Activated T-helper 1 cell treated with anti-CD3 and anti-CD28 coated beads, Interleukin-12 subunit alpha, Interleukin-12 subunit beta, Interleukin-2, Interleukin-4 antibody, amounts not matched to agents 30 ng/mL and 10 ng/mL and 1 ng/mL, durations not matched to agents 14 hours and 24 hours and 36 hours (primary cell): ENCODE measurements around the gene GALNT10. TPM values are rescaled to one million over a fixed set of nuclear protein-coding genes. Genes with fewer than 3 reads are reported as not detected.
"Not testable (repeated sequence)": the region's sequence is repeated elsewhere in the genome, so short reads cannot be mapped to it uniquely, and the experiment has no call there.

Experiments used
- DNase-seq: peaks from one replicate; pipeline ENCODE4 v3.0.0; 2021; ENCODE audit warnings: low spot score
- H3K27ac Mint-ChIP-seq: one replicate; pipeline ENCODE4 v1.8.0; 2021; ENCODE audit warnings: mild to moderate bottlenecking, mixed read lengths
- H3K27me3 Mint-ChIP-seq: one replicate; pipeline ENCODE4 v1.8.0; 2022; ENCODE audit warnings: mild to moderate bottlenecking, moderate library complexity, mixed read lengths; ENCODE audit not compliant: insufficient read depth
- H3K36me3 Mint-ChIP-seq: one replicate; pipeline ENCODE4 v1.8.0; 2021; ENCODE audit warnings: low read depth, mixed read lengths
- H3K4me1 Mint-ChIP-seq: one replicate; pipeline ENCODE4 v1.8.0; 2021; ENCODE audit warnings: low read depth, mixed read lengths
- H3K4me3 Mint-ChIP-seq: one replicate; pipeline ENCODE4 v1.8.0; 2021; ENCODE audit warnings: mild to moderate bottlenecking, moderate library complexity, mixed read lengths
- H3K9me3 Mint-ChIP-seq: one replicate; pipeline ENCODE4 v1.8.0; 2021; ENCODE audit warnings: mixed read lengths
- intact Hi-C: fragments of 100-400 bp; cut with micrococcal nuclease; formaldehyde crosslinking; loops from one replicate; pipeline ENCODE4 v1.15.1; 2024
- total RNA-seq: library from RNA; stranded (reverse); gene quantifications from 2 replicates; pipeline ENCODE4 v1.2.3, GENCODE V29; 2022

GALNT10 gene
- 51.1 and 55.6 TPM in 2 replicates for total RNA-seq

- Mint-ChIP-seq H3K27ac (peak within 1 kb of the TSS; percentile 92), H3K36me3 (peaks cover 25% of the 10 kb centered on the region), H3K4me3 (peak within 1 kb of the TSS; percentile 95), H3K4me1 (peaks cover 61% of the 10 kb centered on the region), H3K9me3 (no peaks in the 10 kb centered on the region), H3K27me3 (no peaks in the 10 kb centered on the region)
- DNase-seq: peak; percentile 62
- intact Hi-C loops: loop anchor here (1.0 to 10.0 kb wide), 8 partner anchors 8 to 754 kb away; partner anchors contain the start of genes LARP1, MRPL22 and SAP30L
These were observed at the start of gene GALNT10 for GRCh38 chr5:154190595-154191304. TSS of gene GALNT10 (plus strand) at chr5:154190733. CDS start at chr5:154190867, 134 bp downstream.

GRCh38 chr5:154141745-154142221 is 48.8 kb upstream of the GALNT10 start:
- DNase-seq: no peak
- Mint-ChIP-seq H3K27me3 (peaks cover 11% of the 10 kb centered on the region), H3K4me3 (no peak overlapping the region), H3K4me1 (no peaks in the 10 kb centered on the region), H3K36me3 (no peaks in the 10 kb centered on the region), H3K27ac (no peak overlapping the region), H3K9me3 (no peaks in the 10 kb centered on the region)
- intact Hi-C loops: no loop called here

- no peaks in the 10 kb centered on the region for H3K36me3 Mint-ChIP-seq
- intact Hi-C loops: no loop called here
- H3K27ac Mint-ChIP-seq: no peak overlapping the region
- no peak overlapping the region for H3K4me3 Mint-ChIP-seq
- no peak for DNase-seq
- H3K4me1 Mint-ChIP-seq: no peaks in the 10 kb centered on the region
- no peaks in the 10 kb centered on the region for H3K9me3 Mint-ChIP-seq
- H3K27me3 Mint-ChIP-seq: peaks cover 16% of the 10 kb centered on the region
These were observed 47.3 kb upstream of the GALNT10 start for GRCh38 chr5:154143211-154143641.

- Mint-ChIP-seq H3K27me3 (peaks cover 18% of the 10 kb centered on the region), H3K4me3 (no peak overlapping the region), H3K27ac (no peak overlapping the region), H3K9me3 (no peaks in the 10 kb centered on the region), H3K36me3 (no peaks in the 10 kb centered on the region), H3K4me1 (no peaks in the 10 kb centered on the region)
- no peak for DNase-seq
- intact Hi-C loops: no loop called here
These were observed 45.3 kb upstream of the GALNT10 start for GRCh38 chr5:154145268-154145667.

- H3K4me1 Mint-ChIP-seq: no peaks in the 10 kb centered on the region
- no peak for DNase-seq
These were observed 44.1 kb upstream of the GALNT10 start for GRCh38 chr5:154146409-154146808.

GRCh38 chr5:154147666-154148065 is 42.9 kb upstream of the GALNT10 start:
- no peak for DNase-seq
- H3K27ac Mint-ChIP-seq: no peak overlapping the region
- H3K4me3 Mint-ChIP-seq: no peak overlapping the region
- no peaks in the 10 kb centered on the region for H3K9me3 Mint-ChIP-seq
- H3K36me3 Mint-ChIP-seq: no peaks in the 10 kb centered on the region
- peaks cover 18% of the 10 kb centered on the region for H3K27me3 Mint-ChIP-seq
- H3K4me1 Mint-ChIP-seq: no peaks in the 10 kb centered on the region
- intact Hi-C loops: no loop called here

More at GRCh38 chr5:154146409-154146808, 44.1 kb upstream of the GALNT10 start:
- intact Hi-C loops: no loop called here
- H3K9me3 Mint-ChIP-seq: no peaks in the 10 kb centered on the region
- H3K27me3 Mint-ChIP-seq: peaks cover 17% of the 10 kb centered on the region
- H3K36me3 Mint-ChIP-seq: no peaks in the 10 kb centered on the region
- no peak overlapping the region for H3K4me3 Mint-ChIP-seq
- H3K27ac Mint-ChIP-seq: no peak overlapping the region

- H3K4me3 Mint-ChIP-seq, H3K4me1 Mint-ChIP-seq, intact Hi-C loops, H3K27ac Mint-ChIP-seq, H3K9me3 Mint-ChIP-seq, H3K36me3 Mint-ChIP-seq, DNase-seq: not testable (repeated sequence)
- H3K27me3 Mint-ChIP-seq: peaks cover 29% of the 10 kb centered on the region
These were observed 40.1 kb upstream of the GALNT10 start for GRCh38 chr5:154150471-154150870.

- H3K4me1 Mint-ChIP-seq: no peaks in the 10 kb centered on the region
- no peak overlapping the region for H3K4me3 Mint-ChIP-seq
These were observed 32.8 kb upstream of the GALNT10 start for GRCh38 chr5:154157483-154158378.

GRCh38 chr5:154158379-154158737 is 32.2 kb upstream of the GALNT10 start:
- Mint-ChIP-seq H3K9me3 (no peaks in the 10 kb centered on the region), H3K4me3 (no peak overlapping the region), H3K27me3 (peaks cover 58% of the 10 kb centered on the region), H3K36me3 (no peaks in the 10 kb centered on the region), H3K4me1 (no peaks in the 10 kb centered on the region), H3K27ac (no peak overlapping the region)
- DNase-seq: no peak
- intact Hi-C loops: no loop called here

More at GRCh38 chr5:154157483-154158378, 32.8 kb upstream of the GALNT10 start:
- no peak for DNase-seq
- peaks cover 54% of the 10 kb centered on the region for H3K27me3 Mint-ChIP-seq
- H3K36me3 Mint-ChIP-seq: no peaks in the 10 kb centered on the region
- intact Hi-C loops: no loop called here
- no peak overlapping the region for H3K27ac Mint-ChIP-seq
- no peaks in the 10 kb centered on the region for H3K9me3 Mint-ChIP-seq

GRCh38 chr5:154159343-154159742 is 31.2 kb upstream of the GALNT10 start:
- no peaks in the 10 kb centered on the region for H3K36me3 Mint-ChIP-seq
- no peak for DNase-seq
- H3K4me1 Mint-ChIP-seq: no peaks in the 10 kb centered on the region
- no peak overlapping the region for H3K27ac Mint-ChIP-seq
- no peak overlapping the region for H3K4me3 Mint-ChIP-seq
- intact Hi-C loops: no loop called here
- no peaks in the 10 kb centered on the region for H3K9me3 Mint-ChIP-seq
- H3K27me3 Mint-ChIP-seq: peaks cover 63% of the 10 kb centered on the region

- DNase-seq: no peak
- no peaks in the 10 kb centered on the region for H3K9me3 Mint-ChIP-seq
- H3K4me1 Mint-ChIP-seq: no peaks in the 10 kb centered on the region
- H3K4me3 Mint-ChIP-seq: no peak overlapping the region
- H3K36me3 Mint-ChIP-seq: no peaks in the 10 kb centered on the region
- H3K27me3 Mint-ChIP-seq: peaks cover 56% of the 10 kb centered on the region
- no peak overlapping the region for H3K27ac Mint-ChIP-seq
- intact Hi-C loops: no loop called here
These were observed 27.9 kb upstream of the GALNT10 start for GRCh38 chr5:154162539-154163151.

GRCh38 chr5:154163327-154164248 is 26.9 kb upstream of the GALNT10 start:
- Mint-ChIP-seq H3K27ac (no peak overlapping the region), H3K9me3 (no peaks in the 10 kb centered on the region), H3K4me3 (no peak overlapping the region), H3K27me3 (peaks cover 50% of the 10 kb centered on the region), H3K4me1 (no peaks in the 10 kb centered on the region), H3K36me3 (no peaks in the 10 kb centered on the region)
- intact Hi-C loops: no loop called here
- no peak for DNase-seq
